Fibroblast of lung (primary cell): Measurements from ENCODE around the gene EMP3.

Source experiments
- EZH2 ChIP-seq: IDR thresholded peaks from 2 replicates; pipeline ENCODE4 v1.5.1; 2012; ENCODE audit warnings: low read length, control low read depth, mild to moderate bottlenecking; ENCODE audit errors: missing control alignments
- TF ChIP-seq, protein P1 (sequence below), 2 donors: IDR thresholded peaks in 1 of 2; conservative IDR thresholded peaks in 1 of 2; 1 replicate in 1 of 2; 2 replicates in 1 of 2; pipeline ENCODE4 v1.5.1; 2011 to 2012; ENCODE audit warnings: low read length in 2 of 2, control low read depth in 1 of 2, inconsistent platforms in 1 of 2, low read depth in 1 of 2, mild to moderate bottlenecking in 1 of 2

GRCh38 chr19:48348737-48349136 is 23.4 kb downstream of the EMP3 start:
- TF ChIP-seq, protein P1, sequence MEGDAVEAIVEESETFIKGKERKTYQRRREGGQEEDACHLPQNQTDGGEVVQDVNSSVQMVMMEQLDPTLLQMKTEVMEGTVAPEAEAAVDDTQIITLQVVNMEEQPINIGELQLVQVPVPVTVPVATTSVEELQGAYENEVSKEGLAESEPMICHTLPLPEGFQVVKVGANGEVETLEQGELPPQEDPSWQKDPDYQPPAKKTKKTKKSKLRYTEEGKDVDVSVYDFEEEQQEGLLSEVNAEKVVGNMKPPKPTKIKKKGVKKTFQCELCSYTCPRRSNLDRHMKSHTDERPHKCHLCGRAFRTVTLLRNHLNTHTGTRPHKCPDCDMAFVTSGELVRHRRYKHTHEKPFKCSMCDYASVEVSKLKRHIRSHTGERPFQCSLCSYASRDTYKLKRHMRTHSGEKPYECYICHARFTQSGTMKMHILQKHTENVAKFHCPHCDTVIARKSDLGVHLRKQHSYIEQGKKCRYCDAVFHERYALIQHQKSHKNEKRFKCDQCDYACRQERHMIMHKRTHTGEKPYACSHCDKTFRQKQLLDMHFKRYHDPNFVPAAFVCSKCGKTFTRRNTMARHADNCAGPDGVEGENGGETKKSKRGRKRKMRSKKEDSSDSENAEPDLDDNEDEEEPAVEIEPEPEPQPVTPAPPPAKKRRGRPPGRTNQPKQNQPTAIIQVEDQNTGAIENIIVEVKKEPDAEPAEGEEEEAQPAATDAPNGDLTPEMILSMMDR (conservative IDR thresholded peaks at IDR 0.05 in 1 of 2, IDR thresholded peaks at IDR 0.05 in 1 of 2; ENCODE audit: low read depth in 1 of 2, low read length in 2 of 2) = no peak
- TF ChIP-seq EZH2 = no peak
